Mesodermal cell (in vitro differentiated cells): ENCODE measurements around the gene LRRFIP2.

Experiments
- H3K27ac ChIP-seq: 2 replicates; pipeline ENCODE4 v1.7.0; 2013; ENCODE audit warnings: mild to moderate bottlenecking, low read depth, low read length, moderate library complexity; ENCODE audit not compliant: severe bottlenecking
- H3K36me3 ChIP-seq: 2 replicates; pipeline ENCODE4 v1.7.1; 2013; ENCODE audit warnings: mild to moderate bottlenecking, low read length, moderate library complexity; ENCODE audit not compliant: control insufficient read depth, insufficient read depth
- H3K4me1 ChIP-seq: one replicate; pipeline ENCODE4 v1.7.1; 2013; ENCODE audit warnings: mild to moderate bottlenecking, low read length; ENCODE audit not compliant: insufficient read depth, control insufficient read depth, poor library complexity, severe bottlenecking
- H3K4me3 ChIP-seq: 2 replicates; pipeline ENCODE4 v1.7.0; 2013; ENCODE audit warnings: low read length, control low read depth, mild to moderate bottlenecking; ENCODE audit not compliant: insufficient read depth, poor library complexity, severe bottlenecking; ENCODE audit errors: extremely low read depth
- H3K9me3 ChIP-seq: 2 replicates; pipeline ENCODE4 v1.7.1; 2013; ENCODE audit warnings: mild to moderate bottlenecking, low read length, moderate library complexity; ENCODE audit not compliant: control insufficient read depth
- WGBS, 2 experiments: methylation state at CpG; one replicate each; pipeline ENCODE4 v1.1.5; 2013; ENCODE audit warnings: missing lambda C conversion rate in 2 of 2; ENCODE audit not compliant: insufficient coverage in 2 of 2; 5-methylcytosine and 5-hydroxymethylcytosine counted together

The LRRFIP2 gene

GRCh38 chr3:37098884-37099283 is 75.5 kb downstream of the LRRFIP2 start:
- H3K36me3 ChIP-seq = peaks cover 10% of the 10 kb centered on the region
- WGBS, 2 experiments = 100% methylated on average over 2 of the region's 2 CpGs
- no peak overlapping the region for H3K27ac ChIP-seq
- H3K4me1 ChIP-seq = peaks cover 9% of the 10 kb centered on the region
- H3K9me3 ChIP-seq = no peaks in the 10 kb centered on the region
- H3K4me3 ChIP-seq = no peak overlapping the region

GRCh38 chr3:37097776-37098175 is 76.6 kb downstream of the LRRFIP2 start:
- Histone ChIP-seq H3K4me3 (no peak overlapping the region), H3K36me3 (peaks cover 19% of the 10 kb centered on the region), H3K27ac (no peak overlapping the region), H3K9me3 (no peaks in the 10 kb centered on the region), H3K4me1 (peaks cover 9% of the 10 kb centered on the region)

- no CpG with 5 or more reads among the region's 1 CpG for WGBS, 2 experiments
- peaks cover 25% of the 10 kb centered on the region for H3K36me3 ChIP-seq
- H3K27ac ChIP-seq = peak overlapping the region; percentile 1
- H3K4me3 ChIP-seq = no peak overlapping the region
- peaks cover 9% of the 10 kb centered on the region for H3K4me1 ChIP-seq
- H3K9me3 ChIP-seq = no peaks in the 10 kb centered on the region
Measured at GRCh38 chr3:37096975-37097374, 77.4 kb downstream of the LRRFIP2 start.

- no CpG with 5 or more reads among the region's 1 CpG for whole genome bisulfite sequencing, 2 experiments
- peaks cover 9% of the 10 kb centered on the region for H3K4me1 ChIP-seq
- no peak overlapping the region for H3K4me3 ChIP-seq
- peak overlapping the region; percentile 1 for H3K27ac ChIP-seq
- no peaks in the 10 kb centered on the region for H3K9me3 ChIP-seq
- H3K36me3 ChIP-seq = peaks cover 28% of the 10 kb centered on the region
Measured at GRCh38 chr3:37096288-37096687, 78.1 kb downstream of the LRRFIP2 start.

GRCh38 chr3:37094636-37095035 is 79.7 kb downstream of the LRRFIP2 start:
- H3K27ac ChIP-seq = no peak overlapping the region
- WGBS, 2 experiments = 100% methylated on average over 2 of the region's 3 CpGs; no CpG with 5 or more reads in 1 of the 2 experiments
- H3K36me3 ChIP-seq = peaks cover 32% of the 10 kb centered on the region
- no peaks in the 10 kb centered on the region for H3K9me3 ChIP-seq
- H3K4me1 ChIP-seq = peaks cover 9% of the 10 kb centered on the region
- H3K4me3 ChIP-seq = no peak overlapping the region

GRCh38 chr3:37093481-37093880 is 80.9 kb downstream of the LRRFIP2 start:
- Histone ChIP-seq H3K27ac (no peak overlapping the region), H3K36me3 (peaks cover 35% of the 10 kb centered on the region)
- WGBS, 2 experiments = 100% methylated on average over 1 to 2 of the region's 2 CpGs

GRCh38 chr3:37092484-37092883 is 81.9 kb downstream of the LRRFIP2 start:
- H3K27ac ChIP-seq = no peak overlapping the region
- H3K36me3 ChIP-seq = peaks cover 45% of the 10 kb centered on the region
- no peak overlapping the region for H3K4me3 ChIP-seq
- no peaks in the 10 kb centered on the region for H3K9me3 ChIP-seq
- peaks cover 9% of the 10 kb centered on the region for H3K4me1 ChIP-seq
- 97% methylated on average over 3 of the region's 3 CpGs; no CpG with 5 or more reads in 1 of the 2 experiments for WGBS, 2 experiments

More at GRCh38 chr3:37093481-37093880, 80.9 kb downstream of the LRRFIP2 start:
- no peaks in the 10 kb centered on the region for H3K9me3 ChIP-seq
- no peak overlapping the region for H3K4me3 ChIP-seq
- H3K4me1 ChIP-seq = peaks cover 9% of the 10 kb centered on the region

GRCh38 chr3:37087870-37088269 is 86.5 kb downstream of the LRRFIP2 start:
- Histone ChIP-seq H3K9me3 (no peaks in the 10 kb centered on the region), H3K4me3 (no peak overlapping the region), H3K27ac (no peak overlapping the region), H3K4me1 (no peaks in the 10 kb centered on the region), H3K36me3 (peaks cover 48% of the 10 kb centered on the region)
- 86 to 89% methylated on average over 2 of the region's 2 CpGs for WGBS, 2 experiments

- Histone ChIP-seq H3K9me3 (no peaks in the 10 kb centered on the region), H3K4me1 (no peaks in the 10 kb centered on the region), H3K27ac (no peak overlapping the region), H3K4me3 (no peak overlapping the region), H3K36me3 (peaks cover 48% of the 10 kb centered on the region)
- WGBS, 2 experiments = 93 to 100% methylated on average over 4 of the region's 6 CpGs
Measured at GRCh38 chr3:37086918-37087317, 87.5 kb downstream of the LRRFIP2 start.

GRCh38 chr3:37082317-37082716 is 92.1 kb downstream of the LRRFIP2 start:
- Histone ChIP-seq H3K36me3 (peaks cover 46% of the 10 kb centered on the region), H3K27ac (no peak overlapping the region), H3K4me1 (no peaks in the 10 kb centered on the region), H3K9me3 (no peaks in the 10 kb centered on the region), H3K4me3 (no peak overlapping the region)
- 92 to 100% methylated on average over 1 to 2 of the region's 3 CpGs for WGBS, 2 experiments

GRCh38 chr3:37075955-37076354 is 98.4 kb downstream of the LRRFIP2 start:
- Histone ChIP-seq H3K4me1 (peaks cover 9% of the 10 kb centered on the region), H3K36me3 (peaks cover 49% of the 10 kb centered on the region), H3K4me3 (no peak overlapping the region), H3K27ac (no peak overlapping the region), H3K9me3 (no peaks in the 10 kb centered on the region)
- WGBS, 2 experiments = no CpG with 5 or more reads among the region's 1 CpG
